HS-27A (cell line): Measurements from ENCODE around the gene STK32A.

Experiments
- DNase-seq: peaks from one replicate; pipeline ENCODE4 v3.0.0-alpha.2; 2012; ENCODE audit warnings: low read depth, missing footprints

Gene STK32A

GRCh38 chr5:147391781-147392180 is 157.0 kb downstream of the STK32A start:
- peak; percentile 9 for DNase-seq

GRCh38 chr5:147393874-147394672 is 159.2 kb downstream of the STK32A start:
- DNase-seq: no peak

DNA sequence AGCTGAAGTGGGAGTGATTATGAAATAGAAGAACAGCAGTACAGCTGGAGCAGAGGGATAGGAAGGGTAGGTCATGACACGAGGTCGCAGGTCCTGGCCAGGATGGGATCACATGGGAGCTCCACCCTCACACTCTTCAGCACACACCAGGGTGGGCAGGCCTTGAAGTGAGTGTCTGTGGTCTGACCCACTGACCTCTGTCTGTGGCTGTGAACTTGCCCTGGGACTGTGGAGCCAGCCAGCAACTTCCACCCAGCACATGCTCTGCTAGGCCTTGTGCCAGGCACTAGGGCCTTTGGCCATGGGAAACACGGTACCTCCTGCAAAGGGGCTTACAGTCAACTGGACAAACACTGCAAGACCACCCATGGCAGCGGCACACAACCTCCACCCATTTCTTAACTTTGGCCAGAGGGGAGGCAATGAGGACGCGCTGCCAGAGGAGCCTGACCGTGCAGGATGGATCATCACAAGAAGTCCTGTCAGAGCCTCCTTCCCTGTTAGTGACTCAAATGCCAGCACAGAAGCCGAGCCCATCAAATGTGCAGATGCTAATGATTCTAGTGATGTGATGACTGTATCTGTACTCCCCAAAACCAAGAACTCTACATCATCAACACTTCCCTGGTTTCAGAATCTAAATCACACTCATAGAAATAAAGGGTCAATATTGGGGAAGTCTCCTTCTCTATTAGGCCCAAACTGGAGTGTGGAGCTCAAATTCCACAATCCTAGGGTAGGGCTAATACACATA is 161.4 kb downstream of the STK32A start:
- DNase-seq: no peak

DNA sequence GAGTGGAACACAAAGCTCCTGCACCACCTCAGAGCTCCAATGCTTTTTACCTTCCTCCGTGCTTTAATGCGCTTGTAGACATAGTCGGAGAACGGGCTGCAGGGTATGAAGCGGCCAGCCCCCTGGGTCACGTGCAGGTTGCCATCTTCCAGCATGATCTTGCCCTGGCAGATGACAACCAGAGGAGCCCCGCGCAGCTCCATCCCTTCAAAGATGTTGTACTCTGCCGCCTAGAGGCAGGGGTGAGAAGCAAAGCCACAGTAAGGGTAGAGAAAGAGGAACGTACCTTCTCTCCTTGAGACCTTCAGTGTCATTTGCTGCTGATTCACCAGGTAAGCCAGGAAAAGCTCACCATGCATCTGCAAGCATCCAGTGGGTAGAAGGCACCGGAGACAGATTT is 162.8 kb downstream of the STK32A start:
- DNase-seq: no peak

DNA sequence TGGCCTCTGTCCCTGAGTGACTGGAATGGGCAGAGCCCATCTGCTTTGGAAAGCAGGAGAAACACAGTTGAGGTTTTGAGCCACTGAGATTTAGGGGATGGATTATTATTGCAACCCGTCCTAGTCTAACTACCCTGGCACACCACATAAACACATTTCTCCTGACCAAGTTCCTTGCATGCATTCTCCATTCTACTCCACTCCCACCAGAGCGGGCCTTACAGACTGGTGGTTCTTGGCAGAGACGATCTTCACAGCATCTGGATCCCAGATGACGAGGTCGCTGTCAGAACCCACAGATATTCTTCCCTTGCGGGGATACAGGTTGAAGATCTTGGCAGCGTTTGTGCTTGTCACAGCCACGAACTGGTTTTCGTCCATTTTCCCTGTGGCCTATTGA is 164.0 kb downstream of the STK32A start:
- DNase-seq: no peak

- no peak for DNase-seq
Measured at GRCh38 chr5:147400126-147400809, 165.4 kb downstream of the STK32A start.

- DNase-seq: no peak
Measured at GRCh38 chr5:147400881-147401280, 166.1 kb downstream of the STK32A start.

GRCh38 chr5:147403651-147404640 is 169.1 kb downstream of the STK32A start:
- DNase-seq: peak; percentile 66

GRCh38 chr5:147404706-147405105 is 169.9 kb downstream of the STK32A start:
- no peak for DNase-seq

DNA sequence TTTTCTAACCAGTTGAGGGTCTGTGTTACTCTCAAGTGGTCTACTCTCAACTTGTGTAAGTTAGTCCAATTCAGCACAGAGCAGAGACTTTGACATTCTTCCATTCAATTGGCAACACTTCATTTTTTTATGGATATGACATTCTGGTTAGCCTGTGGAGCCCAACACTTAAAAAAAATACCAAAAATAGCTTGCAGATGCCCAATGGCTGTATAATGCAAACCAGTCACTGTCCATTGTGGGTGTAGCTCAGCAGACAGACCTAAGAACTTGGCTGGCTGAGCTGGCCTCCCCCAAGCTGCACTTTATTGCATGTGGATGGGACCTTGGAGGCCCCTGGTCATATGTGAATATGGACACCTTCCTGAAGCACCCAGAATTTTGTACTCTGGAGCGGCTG is 171.8 kb downstream of the STK32A start:
- no peak for DNase-seq

DNA sequence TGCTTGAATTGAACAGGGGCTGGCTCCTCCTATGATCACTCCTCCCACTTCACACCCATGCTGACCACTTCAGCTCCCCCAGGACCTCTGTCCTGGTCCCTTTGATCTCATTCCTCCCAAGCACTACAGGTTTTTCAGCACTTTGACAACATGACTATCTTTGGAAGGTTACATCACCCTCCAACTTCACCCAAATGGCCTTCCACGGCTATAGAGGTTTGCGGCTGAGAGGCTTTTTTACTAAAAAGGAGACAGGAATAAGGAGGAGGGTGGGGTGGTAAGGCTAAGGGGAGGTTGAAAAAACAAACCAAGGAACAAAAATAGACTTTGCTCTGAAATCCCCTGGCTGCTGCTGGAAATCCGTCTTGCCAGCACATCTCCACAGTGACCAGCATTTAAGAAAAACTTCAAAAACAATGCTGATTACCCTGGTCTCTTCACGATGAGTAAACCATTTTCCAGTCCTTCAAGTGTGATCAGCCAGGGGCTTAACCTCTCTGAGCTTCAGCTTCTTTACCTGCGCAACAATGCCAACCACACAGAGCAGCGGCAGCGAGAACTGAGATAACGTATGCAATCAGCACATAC is 172.4 kb downstream of the STK32A start:
- no peak for DNase-seq

DNA sequence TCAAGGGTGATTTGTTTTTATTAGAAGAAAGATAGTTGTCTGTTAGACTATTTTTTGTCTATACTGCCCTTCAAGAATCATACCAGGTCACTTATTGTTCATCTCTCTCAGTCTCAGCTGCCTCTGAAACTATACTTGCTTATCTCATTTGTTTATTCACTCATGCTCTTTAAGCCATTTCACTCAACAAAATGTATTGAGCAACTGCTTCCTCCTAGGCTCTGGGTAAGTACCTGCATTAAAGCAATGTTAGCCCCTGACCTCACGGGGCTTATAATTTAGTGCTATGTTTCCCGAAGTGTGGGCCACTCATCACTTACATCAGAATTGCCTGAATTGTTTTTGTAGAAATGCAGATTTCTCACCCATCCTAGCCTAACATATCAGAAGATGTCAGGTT is 174.2 kb downstream of the STK32A start:
- DNase-seq: no peak

DNA sequence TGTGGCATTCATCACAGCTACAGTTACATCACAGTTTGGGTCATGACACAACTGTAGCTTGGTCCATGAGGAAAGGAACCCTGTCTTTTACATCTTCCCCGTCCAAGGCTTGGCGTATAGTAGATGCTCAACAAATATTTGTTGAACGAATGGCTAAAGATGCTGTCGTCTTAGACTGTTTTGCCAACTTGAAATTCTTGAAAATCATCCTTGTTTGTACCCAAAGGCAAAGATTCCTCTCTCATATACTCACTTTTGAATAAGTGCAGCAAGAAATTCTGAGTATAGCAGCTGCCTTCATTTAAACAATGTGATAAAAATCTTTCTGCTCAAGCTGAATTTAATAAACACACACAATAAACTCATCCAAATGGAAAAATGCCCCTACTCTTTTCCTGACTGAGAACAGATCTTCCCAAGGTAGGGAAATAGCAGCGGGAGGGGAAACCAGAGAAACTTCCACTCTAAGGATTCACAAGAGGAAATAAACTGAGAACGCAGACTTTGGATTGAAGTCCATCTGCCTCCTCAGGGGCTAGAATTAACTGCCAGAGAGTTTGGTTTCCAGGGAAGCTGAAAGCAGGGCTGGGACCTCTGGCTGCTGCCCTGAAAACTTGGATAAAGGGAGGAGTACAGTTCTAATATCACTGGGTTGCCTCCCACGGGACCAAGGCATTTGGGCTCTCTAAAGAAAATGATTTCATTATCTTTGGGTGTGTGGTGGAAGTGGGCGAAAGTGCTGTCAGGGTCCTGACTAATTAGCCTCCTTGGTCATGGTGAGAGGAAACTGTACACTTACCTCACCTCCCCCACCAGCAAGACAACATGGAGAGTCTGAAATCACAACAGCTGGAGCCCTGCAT is 175.9 kb downstream of the STK32A start:
- no peak for DNase-seq

DNA sequence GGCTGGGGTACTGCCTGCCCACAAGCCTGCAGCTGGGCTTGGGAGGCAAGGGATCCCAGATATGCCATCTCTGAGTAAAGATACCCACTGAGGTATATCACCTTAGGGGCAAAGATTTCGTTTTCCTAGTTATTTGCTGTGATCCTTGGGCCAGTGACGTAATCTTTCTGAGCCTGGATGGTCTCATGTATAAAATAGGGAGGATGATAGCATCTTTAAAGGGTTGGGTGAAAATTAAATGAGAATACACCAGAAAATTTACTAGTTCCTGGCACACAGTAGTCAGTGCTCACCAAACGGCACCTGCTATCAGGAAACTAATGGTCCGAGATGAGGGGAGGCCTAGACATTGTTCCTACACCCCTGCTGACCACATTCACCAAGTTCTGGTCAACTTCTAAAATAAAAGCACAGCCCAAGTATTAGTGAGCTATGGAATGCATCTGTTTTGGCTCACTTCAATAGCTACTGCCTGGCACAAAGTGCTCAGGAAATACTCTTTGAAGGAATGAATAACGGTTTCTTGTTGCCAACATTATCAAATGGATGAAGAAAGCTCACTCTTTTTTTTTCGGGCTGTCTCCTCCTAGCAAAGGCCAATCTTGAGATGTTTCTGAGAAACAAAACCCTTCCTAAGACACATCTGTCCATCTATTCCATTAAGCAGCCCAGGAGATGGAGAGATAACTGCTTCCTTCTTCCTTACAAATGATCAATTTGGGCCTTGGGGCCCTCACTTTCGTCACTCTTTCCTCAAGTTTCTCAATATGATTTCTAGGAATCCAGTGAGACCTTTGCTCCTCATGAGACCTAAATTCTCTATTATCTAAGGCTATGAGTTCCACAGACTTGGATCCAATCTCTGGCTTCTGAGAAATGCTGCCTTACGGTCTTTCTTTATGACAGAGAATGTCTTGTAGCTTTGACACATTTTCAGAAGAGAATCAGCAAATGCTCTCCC is 176.8 kb downstream of the STK32A start:
- DNase-seq: no peak

- DNase-seq: no peak
Measured at GRCh38 chr5:147412561-147412960, 177.7 kb downstream of the STK32A start.

DNA sequence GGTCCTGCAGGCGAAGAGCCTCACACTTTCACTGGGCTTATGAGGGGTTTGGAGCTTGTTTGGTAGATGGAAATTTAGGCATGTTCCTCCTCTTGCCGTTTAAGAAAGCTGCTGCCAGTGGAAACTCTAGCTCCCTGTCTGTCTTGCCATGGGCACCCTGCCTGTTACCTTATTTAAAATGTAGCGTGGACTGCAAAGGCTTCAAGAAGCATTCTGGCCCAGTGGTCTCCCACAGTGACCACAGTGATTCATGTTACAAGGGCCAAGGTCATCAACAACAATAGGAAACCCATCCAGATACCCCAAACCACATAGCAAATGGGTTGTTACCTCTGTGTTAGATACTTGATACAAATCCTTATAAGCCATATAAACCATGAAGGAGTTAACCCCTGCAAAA is 178.4 kb downstream of the STK32A start:
- DNase-seq: no peak

- no peak for DNase-seq
Measured at GRCh38 chr5:147415651-147416050, 180.8 kb downstream of the STK32A start.

DNA sequence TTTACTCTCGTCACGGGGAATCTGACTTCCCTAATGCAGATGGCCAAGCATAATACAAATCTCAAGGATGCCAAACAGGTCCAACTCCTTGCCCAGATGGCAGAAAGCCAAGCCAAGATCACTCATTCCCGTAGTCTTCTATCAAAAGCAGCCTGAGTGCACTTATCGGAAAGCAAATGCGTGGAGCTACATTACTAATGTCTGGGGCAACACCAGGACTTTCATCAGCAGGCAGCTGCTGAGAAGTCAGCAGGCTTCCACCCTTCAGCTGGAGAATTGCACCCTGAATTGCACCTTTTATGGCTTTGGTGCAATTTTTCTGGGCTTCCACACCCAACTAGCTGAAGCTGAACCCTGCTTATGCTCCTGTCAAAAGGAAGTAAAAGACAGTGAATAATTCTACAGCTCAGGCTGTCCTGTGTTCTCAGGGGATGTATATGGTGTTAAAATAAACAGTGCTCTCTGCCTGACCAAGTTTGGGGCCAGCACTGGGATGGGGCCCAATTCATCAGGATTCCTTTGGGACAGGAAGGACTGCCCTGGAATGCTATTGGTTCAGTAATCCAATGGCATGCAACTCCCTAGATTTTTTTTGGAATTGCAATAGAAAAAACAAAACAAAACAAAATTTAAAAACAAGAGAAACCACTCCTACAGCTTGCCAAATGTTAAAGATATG is 182.4 kb downstream of the STK32A start:
- no peak for DNase-seq

DNA sequence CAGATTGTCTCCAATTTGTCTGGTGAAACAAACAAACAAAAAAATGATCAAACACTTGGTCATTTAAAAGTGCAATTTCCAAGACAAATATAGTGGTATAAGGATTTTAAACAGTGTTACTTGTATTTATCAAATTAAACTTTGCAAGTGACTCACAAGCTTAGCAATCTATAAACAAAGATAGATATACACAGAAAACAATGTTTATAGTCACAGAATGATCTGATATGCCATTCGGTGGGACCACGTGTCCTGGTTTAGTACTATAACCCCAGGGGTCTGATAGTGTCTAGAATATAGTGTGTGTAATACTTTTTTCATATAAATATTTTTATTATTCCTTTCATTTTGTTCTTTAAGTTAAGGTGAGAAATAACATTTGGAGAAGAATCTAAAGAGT is 183.8 kb downstream of the STK32A start:
- no peak for DNase-seq
